ENCODE results near the gene LTA. TPM values are rescaled to one million over a fixed set of nuclear protein-coding genes. Genes with fewer than 3 reads are reported as not detected.

Gene LTA
- total RNA-seq, 1 experiment from 2014 or later: not detected

DNA sequence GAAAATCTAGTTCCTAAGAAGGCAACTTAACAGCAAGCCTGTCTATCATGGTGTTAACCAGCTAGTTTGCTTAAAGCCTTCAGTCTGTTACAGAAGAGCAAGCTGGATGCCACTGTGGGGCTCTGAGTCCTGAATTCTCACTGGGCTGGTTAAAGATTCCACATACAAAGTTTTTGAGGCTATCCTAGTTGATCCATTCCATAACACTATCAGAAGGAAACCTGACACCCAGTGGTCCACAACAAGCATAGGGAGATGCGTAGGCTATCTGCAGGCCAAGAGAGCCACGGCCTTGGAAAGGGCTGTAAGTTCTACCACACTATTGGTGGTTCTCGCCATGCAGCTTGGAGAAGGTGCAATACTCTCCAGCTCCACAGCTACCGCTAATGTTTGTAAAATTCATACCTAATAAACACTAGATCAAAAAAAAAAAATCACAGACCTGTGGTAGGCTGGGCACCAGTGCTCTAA is 43.7 kb upstream of the LTA start:
- Histone ChIP-seq H3K4me3 (ENCODE audit: low read depth, low read length) (no peak overlapping the region), H3K36me3 (ENCODE audit: control insufficient read depth, insufficient read depth, low read length) (peaks cover 7% of the 10 kb centered on the region), H3K4me1 (no peaks in the 10 kb centered on the region), H3K9me3 (no peaks in the 10 kb centered on the region), H3K27me3 (replicated peaks; ENCODE audit: control insufficient read depth, insufficient read depth, low read length) (no peaks in the 10 kb centered on the region)
- TF ChIP-seq, protein P1, sequence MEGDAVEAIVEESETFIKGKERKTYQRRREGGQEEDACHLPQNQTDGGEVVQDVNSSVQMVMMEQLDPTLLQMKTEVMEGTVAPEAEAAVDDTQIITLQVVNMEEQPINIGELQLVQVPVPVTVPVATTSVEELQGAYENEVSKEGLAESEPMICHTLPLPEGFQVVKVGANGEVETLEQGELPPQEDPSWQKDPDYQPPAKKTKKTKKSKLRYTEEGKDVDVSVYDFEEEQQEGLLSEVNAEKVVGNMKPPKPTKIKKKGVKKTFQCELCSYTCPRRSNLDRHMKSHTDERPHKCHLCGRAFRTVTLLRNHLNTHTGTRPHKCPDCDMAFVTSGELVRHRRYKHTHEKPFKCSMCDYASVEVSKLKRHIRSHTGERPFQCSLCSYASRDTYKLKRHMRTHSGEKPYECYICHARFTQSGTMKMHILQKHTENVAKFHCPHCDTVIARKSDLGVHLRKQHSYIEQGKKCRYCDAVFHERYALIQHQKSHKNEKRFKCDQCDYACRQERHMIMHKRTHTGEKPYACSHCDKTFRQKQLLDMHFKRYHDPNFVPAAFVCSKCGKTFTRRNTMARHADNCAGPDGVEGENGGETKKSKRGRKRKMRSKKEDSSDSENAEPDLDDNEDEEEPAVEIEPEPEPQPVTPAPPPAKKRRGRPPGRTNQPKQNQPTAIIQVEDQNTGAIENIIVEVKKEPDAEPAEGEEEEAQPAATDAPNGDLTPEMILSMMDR (IDR thresholded peaks at IDR 0.05; ENCODE audit: insufficient read depth in 1 of 2, low read depth in 1 of 2, low read length in 1 of 2, severe bottlenecking in 1 of 2, unreplicated experiment in 1 of 2): no peak
- ChIA-PET CTCF (no interaction called here), POLR2A (interaction anchor here (0.7 to 1.8 kb wide), 2 partner anchors 13 to 16 kb away, joined by 4 to 13 read pairs; partner anchors contain the start of gene DDX39B)
- Mint-ChIP-seq H3K4me1 (ENCODE audit: low read depth, unreplicated experiment) (peaks cover 9% of the 10 kb centered on the region), H3K27ac (ENCODE audit: unreplicated experiment) (no peak overlapping the region), H3K36me3 (ENCODE audit: insufficient read depth, unreplicated experiment) (peaks cover 61% of the 10 kb centered on the region), H3K9me3 (ENCODE audit: unreplicated experiment) (no peaks in the 10 kb centered on the region), H3K4me3 (ENCODE audit: unreplicated experiment) (no peak overlapping the region), H3K27me3 (ENCODE audit: insufficient read depth, unreplicated experiment) (no peaks in the 10 kb centered on the region)
- no peak for DNase-seq
- no TSS peak for BruUV-seq (replicated peaks)
- intact Hi-C loops (cut with micrococcal nuclease; ENCODE audit: unreplicated experiment): loop anchor here (5.0 kb wide), 1 partner anchor 36 kb away; no protein-coding TSS in a partner anchor

DNA sequence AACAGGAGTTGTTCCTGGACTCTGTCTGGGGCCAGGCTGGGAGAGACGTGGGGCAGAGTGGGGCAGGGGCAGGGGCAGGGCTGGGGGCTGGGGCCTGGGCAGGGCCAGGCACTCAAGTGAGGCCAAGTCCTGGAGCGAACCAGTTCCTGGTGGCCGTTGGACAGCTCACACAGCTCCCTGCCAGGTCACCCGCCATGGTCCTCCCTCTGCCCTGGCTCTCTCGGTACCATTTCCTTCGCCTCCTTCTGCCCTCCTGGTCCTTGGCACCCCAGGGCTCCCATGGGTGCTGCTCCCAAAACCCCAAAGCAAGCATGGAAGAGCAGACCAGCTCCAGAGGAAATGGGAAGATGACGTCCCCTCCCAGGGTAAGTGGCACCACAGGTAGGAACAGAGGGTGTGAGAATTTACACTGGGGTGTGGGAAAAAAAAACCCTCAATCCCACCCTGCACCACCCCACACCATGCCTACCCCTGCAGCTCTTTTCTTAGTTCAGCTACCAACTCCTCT is 43.2 kb upstream of the LTA start, which contains the start of gene MCCD1:
Gene MCCD1, plus strand, starts transcription at position 142 of the 508 bp plus-strand sequence. Its CDS starts 53 bp downstream, at position 195.
- H3K27ac Mint-ChIP-seq (ENCODE audit: unreplicated experiment): no peak within 1 kb of the TSS
- H3K4me1 ChIP-seq: no peaks in the 10 kb centered on the region
- POLR2A ChIA-PET: interaction anchor here (0.5 to 1.8 kb wide), 3 partner anchors 12 to 66 kb away, joined by 3 to 13 read pairs (median 4); partner anchors contain the start of gene DDX39B
- H3K36me3 Mint-ChIP-seq (ENCODE audit: insufficient read depth, unreplicated experiment): peaks cover 67% of the 10 kb centered on the region
- H3K27me3 Mint-ChIP-seq (ENCODE audit: insufficient read depth, unreplicated experiment): no peaks in the 10 kb centered on the region
- intact Hi-C loops (cut with micrococcal nuclease; ENCODE audit: unreplicated experiment): loop anchor here (5.0 kb wide), 1 partner anchor 37 kb away; no protein-coding TSS in a partner anchor
- no peaks in the 10 kb centered on the region for H3K9me3 Mint-ChIP-seq (ENCODE audit: unreplicated experiment)
- H3K4me1 Mint-ChIP-seq (ENCODE audit: low read depth, unreplicated experiment): peaks cover 9% of the 10 kb centered on the region
- CTCF ChIA-PET: no interaction called here
- peaks cover 7% of the 10 kb centered on the region for H3K36me3 ChIP-seq (ENCODE audit: control insufficient read depth, insufficient read depth, low read length)
- no peaks in the 10 kb centered on the region for H3K9me3 ChIP-seq
- no peak for DNase-seq
- H3K4me3 ChIP-seq (ENCODE audit: low read depth, low read length): no peak within 1 kb of the TSS
- no peaks in the 10 kb centered on the region for H3K27me3 ChIP-seq (replicated peaks; ENCODE audit: control insufficient read depth, insufficient read depth, low read length)
- BruUV-seq (replicated peaks): no TSS peak
- TF ChIP-seq, protein P1 (IDR thresholded peaks at IDR 0.05; ENCODE audit: insufficient read depth in 1 of 2, low read depth in 1 of 2, low read length in 1 of 2, severe bottlenecking in 1 of 2, unreplicated experiment in 1 of 2): no peak
- H3K4me3 Mint-ChIP-seq (ENCODE audit: unreplicated experiment): no peak within 1 kb of the TSS

DNA sequence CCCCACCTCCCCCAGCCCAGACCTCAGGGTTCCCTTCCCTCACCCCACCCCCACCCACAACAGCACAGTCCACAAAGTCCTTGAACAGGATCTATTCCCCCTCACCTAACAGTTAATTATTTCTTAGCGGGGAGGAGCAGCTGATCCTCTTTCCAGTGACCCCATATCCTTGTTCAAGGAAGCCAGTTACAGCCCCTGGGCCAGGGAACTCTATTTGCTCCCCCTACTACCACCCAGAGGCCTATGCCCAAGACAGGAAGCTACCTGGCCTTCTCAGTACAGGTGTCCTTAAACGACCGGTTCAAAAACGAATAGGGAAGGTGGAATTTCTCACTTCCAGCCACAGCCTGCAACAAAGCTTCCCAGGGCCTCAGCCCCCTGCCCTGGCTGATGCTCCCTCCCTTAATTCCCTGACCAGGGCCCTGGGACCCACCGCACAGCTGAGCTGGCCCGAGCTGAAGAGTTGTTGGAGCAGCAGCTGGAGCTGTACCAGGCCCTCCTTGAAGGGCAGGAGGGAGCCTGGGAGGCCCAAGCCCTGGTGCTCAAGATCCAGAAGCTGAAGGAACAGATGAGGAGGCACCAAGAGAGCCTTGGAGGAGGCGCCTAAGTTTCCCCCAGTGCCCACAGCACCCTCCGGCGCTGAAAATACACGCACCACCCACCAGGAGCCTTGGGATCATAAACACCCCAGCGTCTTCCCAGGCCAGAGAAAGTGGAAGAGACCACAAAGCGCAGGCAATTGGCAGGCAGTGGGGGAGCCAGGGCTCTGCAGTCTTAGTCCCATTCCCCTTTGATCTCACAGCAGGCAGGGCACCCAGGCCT is 42.5 kb upstream of the LTA start:
- ChIA-PET CTCF (no interaction called here), POLR2A (interaction anchor here (0.5 to 1.8 kb wide), 3 partner anchors 12 to 67 kb away, joined by 3 to 13 read pairs (median 4); partner anchors contain the start of gene DDX39B)
- no TSS peak for BruUV-seq (replicated peaks)
- Mint-ChIP-seq H3K27me3 (ENCODE audit: insufficient read depth, unreplicated experiment) (no peaks in the 10 kb centered on the region), H3K4me3 (ENCODE audit: unreplicated experiment) (no peak overlapping the region), H3K4me1 (ENCODE audit: low read depth, unreplicated experiment) (peaks cover 9% of the 10 kb centered on the region), H3K36me3 (ENCODE audit: insufficient read depth, unreplicated experiment) (peaks cover 73% of the 10 kb centered on the region), H3K9me3 (ENCODE audit: unreplicated experiment) (no peaks in the 10 kb centered on the region), H3K27ac (ENCODE audit: unreplicated experiment) (peak overlapping the region; percentile 23)
- DNase-seq: no peak
- H3K27me3 ChIP-seq (replicated peaks; ENCODE audit: control insufficient read depth, insufficient read depth, low read length): no peaks in the 10 kb centered on the region
- H3K4me3 ChIP-seq (ENCODE audit: low read depth, low read length): no peak overlapping the region
- H3K36me3 ChIP-seq (ENCODE audit: control insufficient read depth, insufficient read depth, low read length): peaks cover 10% of the 10 kb centered on the region
- H3K9me3 ChIP-seq: no peaks in the 10 kb centered on the region
- TF ChIP-seq, protein P1 (IDR thresholded peaks at IDR 0.05; ENCODE audit: insufficient read depth in 1 of 2, low read depth in 1 of 2, low read length in 1 of 2, severe bottlenecking in 1 of 2, unreplicated experiment in 1 of 2): no peak
- intact Hi-C loops (cut with micrococcal nuclease; ENCODE audit: unreplicated experiment): loop anchor here (5.0 kb wide), 1 partner anchor 37 kb away; no protein-coding TSS in a partner anchor
- H3K4me1 ChIP-seq: no peaks in the 10 kb centered on the region
